Measurements from ENCODE around the gene MAP6. TPM values are rescaled to one million over a fixed set of nuclear protein-coding genes. Genes with fewer than 3 reads are reported as not detected.

Gene MAP6
- total and polyA plus RNA-seq, 9 of the 15 experiments (the other 6 are each of a cell fraction or from before 2014, with no cell fraction given): not detected

- TF ChIP-seq HMGN3 (IDR thresholded peaks at IDR 0.05; ENCODE audit: borderline replicate concordance, extremely low read depth, insufficient read length, low read depth, low read length): no peak
- no peak for TF ChIP-seq SIN3A (IDR thresholded peaks at IDR 0.05; ENCODE audit: borderline replicate concordance in 2 of 2, control insufficient read depth in 1 of 2, low read depth in 2 of 2, low read length in 2 of 2)
These were observed 42.6 kb downstream of the MAP6 start (continued) for GRCh38 chr11:75625991-75626888.

DNA sequence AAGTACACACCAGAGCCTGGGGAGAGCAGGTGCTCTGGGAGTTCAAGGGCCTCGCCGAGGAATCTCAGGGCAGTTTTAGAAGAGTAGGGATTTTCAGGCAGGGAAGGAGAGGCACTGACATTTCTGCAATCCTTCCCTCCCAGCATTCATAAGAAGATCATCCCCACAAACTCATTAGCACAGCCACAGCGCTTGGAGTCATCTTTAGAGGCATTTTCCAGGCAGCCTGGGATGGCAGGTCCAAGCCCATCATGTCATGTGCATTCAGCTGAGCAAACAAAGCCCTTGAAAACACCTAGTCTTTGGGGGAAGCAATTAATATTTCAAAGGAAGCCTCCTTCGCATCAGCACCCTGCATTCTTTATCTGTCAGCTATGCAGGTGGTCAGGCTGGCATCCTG lies 43.8 kb downstream of the MAP6 start:
- no peak for FAIRE-seq
- Histone ChIP-seq H3K9me3 (replicated peaks; ENCODE audit: control insufficient read depth, insufficient read depth, low read depth, low read length) (no peaks in the 10 kb centered on the region), H3K4me2 (ENCODE audit: insufficient read depth, low read length) (no peak overlapping the region), H3K4me3 (no peak overlapping the region), H4K20me1 (replicated peaks; ENCODE audit: control insufficient read depth, insufficient read depth, low read length) (no peaks in the 10 kb centered on the region), H2AFZ (ENCODE audit: low read depth, low read length) (no peak overlapping the region), H3K36me3 (ENCODE audit: control insufficient read depth, insufficient read depth, low read length) (no peaks in the 10 kb centered on the region), H3K4me1 (replicated peaks in 1 of 2; ENCODE audit: control insufficient read depth in 2 of 2, insufficient read depth in 2 of 2, low read length in 2 of 2) (no peaks in the 10 kb centered on the region), H3K79me2 (ENCODE audit: control insufficient read depth, insufficient read depth, low read length) (no peaks in the 10 kb centered on the region), H3K9ac (ENCODE audit: insufficient read depth in 1 of 2, low read depth in 2 of 2, low read length in 2 of 2) (no peak overlapping the region), H3K27ac (ENCODE audit: extremely low read depth, low read depth, low read length) (no peak overlapping the region), H3K9me1 (ENCODE audit: control insufficient read depth, insufficient read depth, low read length) (no peaks in the 10 kb centered on the region), H3K27me3 (ENCODE audit: control insufficient read depth in 2 of 2, insufficient read depth in 2 of 2, low read length in 2 of 2) (peaks cover 6 to 19% of the 10 kb centered on the region in 2 experiments; a peak in 4 of 5 replicates)
- POLR2A ChIA-PET: interaction anchor here (0.6 kb wide), 1 partner anchor 103 kb away, joined by 4 read pairs; no protein-coding TSS in a partner anchor
- CTCF ChIA-PET (ENCODE audit: low intra/inter-chr PET ratio): no interaction called here
- intact Hi-C loops (cut with micrococcal nuclease): no loop called here
- in situ Hi-C loops (cut with MboI): no loop called here
- 26% methylated on average over 4 of the region's 4 CpGs for WGBS (ENCODE audit: insufficient coverage, low coverage, missing lambda C conversion rate)
- no peak for DNase-seq (ENCODE audit: extremely low read depth in 1 of 4, low spot score in 3 of 4)
- no peak for ATAC-seq
- TF ChIP-seq NFYB (IDR thresholded peaks at IDR 0.05; ENCODE audit: extremely low read depth, insufficient read length): no peak
- TF ChIP-seq POLR2B (IDR thresholded peaks at IDR 0.05; ENCODE audit: low read depth, partially characterized antibody): no peak
- TF ChIP-seq ZNF41 (CRISPR knock-in tag; conservative IDR thresholded peaks at IDR 0.05): no peak
- TF ChIP-seq PHB2 (IDR thresholded peaks at IDR 0.05; ENCODE audit: low read depth): no peak
- TF ChIP-seq PCBP2 (IDR thresholded peaks at IDR 0.05; ENCODE audit: low read depth, low read length, poor library complexity, severe bottlenecking): no peak
- no peak for TF ChIP-seq SIX5 (IDR thresholded peaks at IDR 0.05; ENCODE audit: borderline replicate concordance in 1 of 2, insufficient read depth in 1 of 2, low read depth in 1 of 2, low read length in 2 of 2)
- TF ChIP-seq, protein P1, sequence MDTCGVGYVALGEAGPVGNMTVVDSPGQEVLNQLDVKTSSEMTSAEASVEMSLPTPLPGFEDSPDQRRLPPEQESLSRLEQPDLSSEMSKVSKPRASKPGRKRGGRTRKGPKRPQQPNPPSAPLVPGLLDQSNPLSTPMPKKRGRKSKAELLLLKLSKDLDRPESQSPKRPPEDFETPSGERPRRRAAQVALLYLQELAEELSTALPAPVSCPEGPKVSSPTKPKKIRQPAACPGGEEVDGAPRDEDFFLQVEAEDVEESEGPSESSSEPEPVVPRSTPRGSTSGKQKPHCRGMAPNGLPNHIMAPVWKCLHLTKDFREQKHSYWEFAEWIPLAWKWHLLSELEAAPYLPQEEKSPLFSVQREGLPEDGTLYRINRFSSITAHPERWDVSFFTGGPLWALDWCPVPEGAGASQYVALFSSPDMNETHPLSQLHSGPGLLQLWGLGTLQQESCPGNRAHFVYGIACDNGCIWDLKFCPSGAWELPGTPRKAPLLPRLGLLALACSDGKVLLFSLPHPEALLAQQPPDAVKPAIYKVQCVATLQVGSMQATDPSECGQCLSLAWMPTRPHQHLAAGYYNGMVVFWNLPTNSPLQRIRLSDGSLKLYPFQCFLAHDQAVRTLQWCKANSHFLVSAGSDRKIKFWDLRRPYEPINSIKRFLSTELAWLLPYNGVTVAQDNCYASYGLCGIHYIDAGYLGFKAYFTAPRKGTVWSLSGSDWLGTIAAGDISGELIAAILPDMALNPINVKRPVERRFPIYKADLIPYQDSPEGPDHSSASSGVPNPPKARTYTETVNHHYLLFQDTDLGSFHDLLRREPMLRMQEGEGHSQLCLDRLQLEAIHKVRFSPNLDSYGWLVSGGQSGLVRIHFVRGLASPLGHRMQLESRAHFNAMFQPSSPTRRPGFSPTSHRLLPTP (IDR thresholded peaks at IDR 0.05; ENCODE audit: borderline replicate concordance, extremely low read depth, insufficient read length): no peak
- TF ChIP-seq POLR2H (tag; IDR thresholded peaks at IDR 0.05; ENCODE audit: low read depth): no peak
- no peak for TF ChIP-seq ZNF764 (CRISPR knock-in tag; IDR thresholded peaks at IDR 0.05; ENCODE audit: low read depth)
- no peak for TF ChIP-seq THAP7 (CRISPR knock-in tag; IDR thresholded peaks at IDR 0.05)
- TF ChIP-seq KDM2B (CRISPR knock-in tag; IDR thresholded peaks at IDR 0.05): no peak
- TF ChIP-seq ETV6 (IDR thresholded peaks at IDR 0.05; ENCODE audit: borderline replicate concordance in 1 of 2, low read depth in 2 of 2, low read length in 1 of 2): no peak
- no peak for TF ChIP-seq ETV6 (CRISPR knock-in tag; IDR thresholded peaks at IDR 0.05; ENCODE audit: borderline replicate concordance)
- no TSS peak for BruUV-seq (replicated peaks)

All from K562 (cell line).